IPS DF 6.9 (cell line): ENCODE data around the gene CA5B.

Experiments
- DNase-seq: peaks from one replicate; pipeline ENCODE4 v3.0.0-alpha.2; 2013; ENCODE audit warnings: low read depth, low spot score
- H3K27ac ChIP-seq: one replicate; pipeline ENCODE4 v1.5.1; 2013; ENCODE audit warnings: low read length, control low read depth
- H3K27me3 ChIP-seq: 2 replicates; pipeline ENCODE4 v1.6.1; 2013; ENCODE audit warnings: mild to moderate bottlenecking, low read length; ENCODE audit not compliant: control insufficient read depth, insufficient read depth
- H3K36me3 ChIP-seq: 2 replicates; pipeline ENCODE4 v1.6.1; 2013; ENCODE audit warnings: low read length; ENCODE audit not compliant: control insufficient read depth, insufficient read depth
- H3K4me1 ChIP-seq: 2 replicates; pipeline ENCODE4 v1.6.1; 2013; ENCODE audit warnings: low read length; ENCODE audit not compliant: control insufficient read depth, insufficient read depth
- H3K4me3 ChIP-seq: 2 replicates; pipeline ENCODE4 v1.5.1; 2013; ENCODE audit warnings: mild to moderate bottlenecking, low read length
- H3K9me3 ChIP-seq: 2 replicates; pipeline ENCODE4 v1.6.1; 2013; ENCODE audit warnings: low read length, inconsistent platforms; ENCODE audit not compliant: control insufficient read depth, insufficient read depth
- WGBS: extraction: QIAGEN DNeasy Blood & Tissue Kit; methylation state at CpG from one replicate; pipeline ENCODE4 v1.1.7; 2013; ENCODE audit warnings: mixed read lengths, missing lambda C conversion rate; ENCODE audit not compliant: insufficient read length, insufficient coverage; 5-methylcytosine and 5-hydroxymethylcytosine counted together

The CA5B gene

GRCh38 chrX:15834827-15835595, 96.9 kb downstream of the CA5B start:
- no peak overlapping the region for H3K4me3 ChIP-seq
- no peak for DNase-seq
- WGBS, result no CpG with 5 or more reads among the region's 5 CpGs
- no peaks in the 10 kb centered on the region for H3K4me1 ChIP-seq
- H3K9me3 ChIP-seq, result no peaks in the 10 kb centered on the region
- no peaks in the 10 kb centered on the region for H3K27me3 ChIP-seq
- no peak overlapping the region for H3K27ac ChIP-seq
- H3K36me3 ChIP-seq, result no peaks in the 10 kb centered on the region
